Fibroblast of lung (primary cell): ENCODE results near the gene DMAC2. TPM values are rescaled to one million over a fixed set of nuclear protein-coding genes. Genes with fewer than 3 reads are reported as not detected.

Source experiments
- DNase-seq, 2 donors: peaks; one replicate each; pipeline versions ENCODE4 v3.0.0 to v3.0.0-alpha.2; 2010; ENCODE audit warnings: low read depth in 2 of 2
- H2AFZ ChIP-seq: 2 replicates; pipeline ENCODE4 v1.5.1; 2012; ENCODE audit warnings: low read length, control low read depth, inconsistent platforms
- H3K27ac ChIP-seq: 2 replicates; pipeline ENCODE4 v1.5.1; 2011; ENCODE audit warnings: low read length, control low read depth; ENCODE audit not compliant: insufficient read depth
- H3K27me3 ChIP-seq: 2 replicates; pipeline ENCODE4 v1.5.1; 2011; ENCODE audit warnings: mild to moderate bottlenecking, low read length; ENCODE audit not compliant: control insufficient read depth, insufficient read depth
- H3K36me3 ChIP-seq: 2 replicates; pipeline ENCODE4 v1.5.1; 2011; ENCODE audit warnings: low read length; ENCODE audit not compliant: control insufficient read depth, insufficient read depth
- H3K4me1 ChIP-seq: 2 replicates; pipeline ENCODE4 v1.5.1; 2011; ENCODE audit warnings: low read length; ENCODE audit not compliant: control insufficient read depth, insufficient read depth; ENCODE audit errors: extremely low read depth
- H3K4me2 ChIP-seq: 2 replicates; pipeline ENCODE4 v1.5.1; 2011; ENCODE audit warnings: low read length, control low read depth; ENCODE audit not compliant: insufficient read depth; ENCODE audit errors: extremely low read depth
- H3K4me3 ChIP-seq, 4 experiments: fragments of 200-600 bp in 1 of 4; sonication (generic) in 1 of 4; replicated peaks in 1 of 4; 2 replicates each; pipeline ENCODE4 v1.5.1; 2011 to 2016; ENCODE audit warnings: low read length in 4 of 4, low read depth in 3 of 4, mild to moderate bottlenecking in 3 of 4, control low read depth in 2 of 4, inconsistent platforms in 1 of 4, mixed read lengths in 1 of 4; ENCODE audit not compliant: insufficient read depth in 1 of 4; ENCODE audit errors: control extremely low read depth in 1 of 4
- H3K79me2 ChIP-seq: 2 replicates; pipeline ENCODE4 v1.5.1; 2012; ENCODE audit warnings: mild to moderate bottlenecking, low read length, inconsistent platforms; ENCODE audit not compliant: control insufficient read depth, insufficient read depth
- H3K9ac ChIP-seq: 2 replicates; pipeline ENCODE4 v1.5.1; 2011; ENCODE audit warnings: mild to moderate bottlenecking, low read length, control low read depth; ENCODE audit not compliant: insufficient read depth
- H3K9me3 ChIP-seq: 2 replicates; pipeline ENCODE4 v1.5.1; 2012; ENCODE audit warnings: low read depth, low read length; ENCODE audit not compliant: control insufficient read depth, insufficient read depth
- H4K20me1 ChIP-seq: 2 replicates; pipeline ENCODE4 v1.5.1; 2011; ENCODE audit warnings: low read length; ENCODE audit not compliant: control insufficient read depth, insufficient read depth; ENCODE audit errors: extremely low read depth
- CTCF ChIP-seq, 2 donors: IDR thresholded peaks in 1 of 2; conservative IDR thresholded peaks in 1 of 2; 1 replicate in 1 of 2; 2 replicates in 1 of 2; pipeline ENCODE4 v1.5.1; 2011 to 2012; ENCODE audit warnings: low read length in 2 of 2, control low read depth in 1 of 2, inconsistent platforms in 1 of 2, low read depth in 1 of 2, mild to moderate bottlenecking in 1 of 2
- EZH2 ChIP-seq: IDR thresholded peaks from 2 replicates; pipeline ENCODE4 v1.5.1; 2012; ENCODE audit warnings: low read length, control low read depth, mild to moderate bottlenecking; ENCODE audit errors: missing control alignments
- polyA plus RNA-seq, 2 donors: library from polyadenylated mRNA; depleted of rRNA in 1 of 2; stranded (reverse) in 1 of 2; unstranded in 1 of 2; fragments of >200 nt; gene quantifications; 2 replicates each; pipeline ENCODE4 v1.2.1, GENCODE V29; 2011 to 2012; ENCODE audit warnings: missing spikeins in 1 of 2
- total RNA-seq: library from RNA; depleted of rRNA; stranded (reverse); fragments of >200 nt; gene quantifications from 2 replicates; pipeline ENCODE4 v1.2.1, GENCODE V29; 2014

DMAC2 gene
- total and polyA plus RNA-seq, 2 donors (not counting 1 experiment from before 2014, with no cell fraction given), result 31.0 to 52.3 TPM

GRCh38 chr19:41420101-41420880 lies 19.4 kb downstream of the DMAC2 start:
- no peak overlapping the region for H3K4me3 ChIP-seq
- no peak for DNase-seq

GRCh38 chr19:41416194-41416674 lies 23.5 kb downstream of the DMAC2 start:
- Histone ChIP-seq H3K27me3 (no peaks in the 10 kb centered on the region), H3K9ac (no peak overlapping the region), H3K9me3 (no peaks in the 10 kb centered on the region), H3K79me2 (no peaks in the 10 kb centered on the region), H3K4me2 (no peak overlapping the region), H3K4me1 (no peaks in the 10 kb centered on the region), H2AFZ (no peak overlapping the region), H3K27ac (no peak overlapping the region), H3K4me3 (no peak overlapping the region), H4K20me1 (no peaks in the 10 kb centered on the region), H3K36me3 (peaks cover 5% of the 10 kb centered on the region)
- no peak for DNase-seq
- TF ChIP-seq EZH2 (no peak), CTCF (conservative IDR thresholded peaks at IDR 0.05 in 1 of 2, IDR thresholded peaks at IDR 0.05 in 1 of 2; ENCODE audit: low read depth in 1 of 2, low read length in 2 of 2) (no peak)

More at GRCh38 chr19:41420101-41420880, 19.4 kb downstream of the DMAC2 start:
- no peak overlapping the region for H2AFZ ChIP-seq
- no peaks in the 10 kb centered on the region for H3K79me2 ChIP-seq
- H3K9ac ChIP-seq, result no peak overlapping the region
- no peak for TF ChIP-seq EZH2
- no peak for TF ChIP-seq CTCF (conservative IDR thresholded peaks at IDR 0.05 in 1 of 2, IDR thresholded peaks at IDR 0.05 in 1 of 2; ENCODE audit: low read depth in 1 of 2, low read length in 2 of 2)
- no peak overlapping the region for H3K27ac ChIP-seq
- no peaks in the 10 kb centered on the region for H3K4me1 ChIP-seq
- peaks cover 15% of the 10 kb centered on the region for H3K36me3 ChIP-seq
- H3K27me3 ChIP-seq, result no peaks in the 10 kb centered on the region
- no peaks in the 10 kb centered on the region for H4K20me1 ChIP-seq
- no peak overlapping the region for H3K4me2 ChIP-seq
- H3K9me3 ChIP-seq, result no peaks in the 10 kb centered on the region

GRCh38 chr19:41415154-41415571 lies 24.5 kb downstream of the DMAC2 start:
- peaks cover 5% of the 10 kb centered on the region for H3K36me3 ChIP-seq
- H3K27ac ChIP-seq, result no peak overlapping the region
- TF ChIP-seq EZH2 (no peak), CTCF (conservative IDR thresholded peaks at IDR 0.05 in 1 of 2, IDR thresholded peaks at IDR 0.05 in 1 of 2; ENCODE audit: low read depth in 1 of 2, low read length in 2 of 2) (no peak)
- H3K9ac ChIP-seq, result no peak overlapping the region
- no peaks in the 10 kb centered on the region for H3K27me3 ChIP-seq
- H3K4me1 ChIP-seq, result no peaks in the 10 kb centered on the region
- no peak for DNase-seq
- no peaks in the 10 kb centered on the region for H3K9me3 ChIP-seq
- no peak overlapping the region for H3K4me3 ChIP-seq
- no peak overlapping the region for H3K4me2 ChIP-seq
- no peak overlapping the region for H2AFZ ChIP-seq
- H3K79me2 ChIP-seq, result no peaks in the 10 kb centered on the region
- H4K20me1 ChIP-seq, result no peaks in the 10 kb centered on the region
